ENCODE data around the gene HIGD1C. TPM values are rescaled to one million over a fixed set of nuclear protein-coding genes. Genes with fewer than 3 reads are reported as not detected.

Gene HIGD1C
- total RNA-seq, 4 donors from 2014 or later = not detected

DNA sequence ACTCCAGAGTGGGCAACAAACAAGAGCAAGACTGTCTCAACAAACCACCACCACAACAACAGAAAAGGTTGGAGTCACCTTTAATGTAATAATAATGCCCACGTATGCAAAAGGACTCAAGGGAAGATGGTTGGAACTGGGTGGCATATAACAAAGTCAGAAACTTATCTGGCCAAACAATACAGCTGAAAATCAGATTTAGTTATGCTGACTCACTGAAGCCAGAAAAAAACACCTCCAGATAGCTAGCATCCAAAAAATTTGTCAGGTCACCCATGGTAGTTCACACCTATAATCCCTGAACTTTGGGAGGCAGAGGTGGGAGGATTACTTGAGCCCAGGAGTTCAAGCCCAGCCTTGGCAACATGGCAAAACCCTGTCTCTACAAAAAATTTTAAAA is 49.5 kb downstream of the HIGD1C start:
- intact Hi-C loops (cut with DNase I) = no loop called here

GRCh38 chr12:51004504-51004903 is 52.2 kb downstream of the HIGD1C start:
- Histone ChIP-seq H3K36me3 (peaks cover 27 to 82% (median 61%) of the 10 kb centered on the region in 4 donors), H3K27me3 (no peaks in the 10 kb centered on the region), H3K27ac (replicated peaks in 1 of 4) (no peak overlapping the region), H3K9me3 (no peaks in the 10 kb centered on the region), H3K4me3 (no peak overlapping the region), H3K4me1 (peaks cover 0 to 3% (median under 1%) of the 10 kb centered on the region in 4 donors)
- DNase-seq (ENCODE audit: extremely low spot score) = no peak
- TF ChIP-seq EP300 (IDR thresholded peaks at IDR 0.05) (no peak), POLR2AphosphoS5 (IDR thresholded peaks at IDR 0.05) (no peak), POLR2A (IDR thresholded peaks at IDR 0.05; ENCODE audit: low read depth) (no peak)
- TF ChIP-seq, protein P1, sequence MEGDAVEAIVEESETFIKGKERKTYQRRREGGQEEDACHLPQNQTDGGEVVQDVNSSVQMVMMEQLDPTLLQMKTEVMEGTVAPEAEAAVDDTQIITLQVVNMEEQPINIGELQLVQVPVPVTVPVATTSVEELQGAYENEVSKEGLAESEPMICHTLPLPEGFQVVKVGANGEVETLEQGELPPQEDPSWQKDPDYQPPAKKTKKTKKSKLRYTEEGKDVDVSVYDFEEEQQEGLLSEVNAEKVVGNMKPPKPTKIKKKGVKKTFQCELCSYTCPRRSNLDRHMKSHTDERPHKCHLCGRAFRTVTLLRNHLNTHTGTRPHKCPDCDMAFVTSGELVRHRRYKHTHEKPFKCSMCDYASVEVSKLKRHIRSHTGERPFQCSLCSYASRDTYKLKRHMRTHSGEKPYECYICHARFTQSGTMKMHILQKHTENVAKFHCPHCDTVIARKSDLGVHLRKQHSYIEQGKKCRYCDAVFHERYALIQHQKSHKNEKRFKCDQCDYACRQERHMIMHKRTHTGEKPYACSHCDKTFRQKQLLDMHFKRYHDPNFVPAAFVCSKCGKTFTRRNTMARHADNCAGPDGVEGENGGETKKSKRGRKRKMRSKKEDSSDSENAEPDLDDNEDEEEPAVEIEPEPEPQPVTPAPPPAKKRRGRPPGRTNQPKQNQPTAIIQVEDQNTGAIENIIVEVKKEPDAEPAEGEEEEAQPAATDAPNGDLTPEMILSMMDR (IDR thresholded peaks at IDR 0.05) = no peak
- intact Hi-C loops (cut with DNase I) = no loop called here
- WGBS = 77% methylated on average over 6 of the region's 6 CpGs

More for the DNA sequence above, 49.5 kb downstream of the HIGD1C start:
- TF ChIP-seq POLR2AphosphoS5 (IDR thresholded peaks at IDR 0.05) (no peak), POLR2A (IDR thresholded peaks at IDR 0.05; ENCODE audit: low read depth) (no peak), EP300 (IDR thresholded peaks at IDR 0.05) (no peak)
- TF ChIP-seq, protein P1 (IDR thresholded peaks at IDR 0.05) = no peak
- WGBS = 95% methylated on average over 1 of the region's 1 CpG
- no peaks in the 10 kb centered on the region for H3K4me1 ChIP-seq
- H3K27me3 ChIP-seq = no peaks in the 10 kb centered on the region
- H3K27ac ChIP-seq (replicated peaks in 1 of 4) = no peak overlapping the region
- DNase-seq (ENCODE audit: extremely low spot score) = no peak
- no peak overlapping the region for H3K4me3 ChIP-seq
- H3K36me3 ChIP-seq = peaks cover 28 to 93% (median 69%) of the 10 kb centered on the region in 4 donors
- H3K9me3 ChIP-seq = no peaks in the 10 kb centered on the region

- no peaks in the 10 kb centered on the region for H3K27me3 ChIP-seq
- WGBS = 96% methylated on average over 3 of the region's 3 CpGs
- DNase-seq (ENCODE audit: extremely low spot score) = no peak
- H3K4me3 ChIP-seq = no peak overlapping the region
- intact Hi-C loops (cut with DNase I) = no loop called here
- peaks cover 0 to 8% (median 5%) of the 10 kb centered on the region in 4 donors for H3K4me1 ChIP-seq
- peaks cover 22 to 76% (median 56%) of the 10 kb centered on the region in 4 donors for H3K36me3 ChIP-seq
- no peak overlapping the region for H3K27ac ChIP-seq (replicated peaks in 1 of 4)
- TF ChIP-seq EP300 (IDR thresholded peaks at IDR 0.05) (no peak), POLR2A (IDR thresholded peaks at IDR 0.05; ENCODE audit: low read depth) (no peak), POLR2AphosphoS5 (IDR thresholded peaks at IDR 0.05) (no peak)
- TF ChIP-seq, protein P1 (IDR thresholded peaks at IDR 0.05) = no peak
- no peaks in the 10 kb centered on the region for H3K9me3 ChIP-seq
These were observed 52.7 kb downstream of the HIGD1C start for GRCh38 chr12:51005030-51005429.

- no peak for DNase-seq (ENCODE audit: extremely low spot score)
- intact Hi-C loops (cut with DNase I) = no loop called here
- WGBS = 92% methylated on average over 3 of the region's 3 CpGs
- Histone ChIP-seq H3K36me3 (peaks cover 15 to 70% (median 50%) of the 10 kb centered on the region in 4 donors), H3K4me1 (peaks cover 0 to 8% (median 5%) of the 10 kb centered on the region in 4 donors), H3K27ac (replicated peaks in 1 of 4) (no peak overlapping the region), H3K4me3 (no peak overlapping the region), H3K9me3 (no peaks in the 10 kb centered on the region), H3K27me3 (no peaks in the 10 kb centered on the region)
- TF ChIP-seq EP300 (IDR thresholded peaks at IDR 0.05) (no peak), POLR2AphosphoS5 (IDR thresholded peaks at IDR 0.05) (no peak), POLR2A (IDR thresholded peaks at IDR 0.05; ENCODE audit: low read depth) (no peak)
- TF ChIP-seq, protein P1 (IDR thresholded peaks at IDR 0.05) = no peak
These were observed 53.3 kb downstream of the HIGD1C start for GRCh38 chr12:51005671-51006070.

Measured in esophagus muscularis mucosa (tissue), 4 donors.